Gastrocnemius medialis (tissue), 4 donors: Measurements from ENCODE around the gene PLEKHM1. TPM values are rescaled to one million over a fixed set of nuclear protein-coding genes. Genes with fewer than 3 reads are reported as not detected.

Source experiments
- ATAC-seq, 2 donors: fragments of 150-250 bp; one replicate each; pipeline ENCODE4 v1.9.1; 2016
- DNase-seq, 2 donors: peaks; one replicate each; pipeline ENCODE4 v3.0.0-alpha.2; 2019
- H3K27ac ChIP-seq, 4 donors: fragments of 200-600 bp; sonication (generic); 1 replicate in 1 of 4; 2 replicates in 3 of 4; pipeline ENCODE4 v1.5.1; 2016 to 2018; ENCODE audit warnings: mild to moderate bottlenecking in 2 of 4, moderate library complexity in 1 of 4
- H3K27me3 ChIP-seq, 3 donors: fragments of 200-600 bp; sonication (generic) in 2 of 3; 1 replicate in 1 of 3; 2 replicates in 2 of 3; pipeline versions ENCODE4 v1.5.1 to v1.6.0; 2016 to 2019; ENCODE audit warnings: mild to moderate bottlenecking in 1 of 3, moderate library complexity in 1 of 3
- H3K36me3 ChIP-seq, 2 donors: fragments of 200-600 bp; sonication (generic) in 1 of 2; one replicate each; pipeline ENCODE4 v1.5.1; 2017 to 2018
- H3K4me1 ChIP-seq, 2 donors: fragments of 200-600 bp; sonication (generic) in 1 of 2; one replicate each; pipeline ENCODE4 v1.5.1; 2016 to 2017; ENCODE audit warnings: mild to moderate bottlenecking in 2 of 2
- H3K4me3 ChIP-seq, 4 donors: fragments of 200-600 bp; sonication (generic) in 3 of 4; 1 replicate in 1 of 4; 2 replicates in 3 of 4; pipeline ENCODE4 v1.5.1; 2016 to 2019; ENCODE audit warnings: mild to moderate bottlenecking in 2 of 4
- H3K9me3 ChIP-seq, 3 donors: fragments of 200-600 bp; sonication (generic) in 2 of 3; 1 replicate in 1 of 3; 2 replicates in 2 of 3; pipeline ENCODE4 v1.5.1; 2016 to 2019
- CTCF ChIP-seq, 5 experiments: fragments of 450-650 bp in 3 of 5; fragments of 200-600 bp in 2 of 5; sonication (generic) in 2 of 5; IDR thresholded peaks in 4 of 5; conservative IDR thresholded peaks in 1 of 5; 1 replicate in 4 of 5; 2 replicates in 1 of 5; pipeline ENCODE4 v1.5.1; 2016 to 2019; ENCODE audit warnings: antibody characterized with exemption in 5 of 5, mild to moderate bottlenecking in 3 of 5, moderate library complexity in 3 of 5
- POLR2A ChIP-seq, 2 donors: fragments of 450-650 bp; IDR thresholded peaks; one replicate each; pipeline ENCODE4 v1.6.1; 2017; ENCODE audit warnings: antibody characterized with exemption in 2 of 2, mild to moderate bottlenecking in 2 of 2, moderate library complexity in 2 of 2
- in situ Hi-C, 4 donors: fragments of 200-750 bp; cut with MboI; loops; one replicate each; pipeline versions ENCODE4 v1.15.0 to v1.8.0; 2017; ENCODE audit warnings: low sequenced_read_pairs in 4 of 4
- intact Hi-C: fragments of 100-400 bp; cut with DNase I; formaldehyde crosslinking; loops from one replicate; pipeline ENCODE4 v1.15.1; 2023; ENCODE audit warnings: low total_unique reads
- total RNA-seq, 4 donors: library from RNA; depleted of rRNA; stranded (reverse); fragments of >200 nt; gene quantifications; one replicate each; pipeline versions ENCODE4 v1.1.0 to v1.2.3, GENCODE V29; 2016

Gene PLEKHM1
- total RNA-seq, 4 donors from 2014 or later, result 27.5 to 86.8 (median 31.3) TPM

- intact Hi-C loops, result no loop called here
- H3K27ac ChIP-seq, result no peak overlapping the region
- in situ Hi-C loops, result no loop called here
- TF ChIP-seq POLR2A (IDR thresholded peaks at IDR 0.05), result no peak
- no peak for TF ChIP-seq CTCF (IDR thresholded peaks at IDR 0.05 in 4 of 5, conservative IDR thresholded peaks at IDR 0.05 in 1 of 5)
- DNase-seq (no peak), ATAC-seq (no peak)
- peaks cover 33 to 39% (median 35%) of the 10 kb centered on the region in 3 donors for H3K27me3 ChIP-seq
- no peak overlapping the region for H3K4me3 ChIP-seq
- no peaks in the 10 kb centered on the region for H3K9me3 ChIP-seq
- peaks cover 18 to 22% of the 10 kb centered on the region in 2 donors for H3K4me1 ChIP-seq
- no peaks in the 10 kb centered on the region for H3K36me3 ChIP-seq
These were observed 63.2 kb downstream of the PLEKHM1 start for GRCh38 chr17:45427181-45427835.

GRCh38 chr17:45426561-45426960 is 64.0 kb downstream of the PLEKHM1 start:
- peaks cover 16 to 18% of the 10 kb centered on the region in 2 donors for H3K4me1 ChIP-seq
- DNase-seq, result no peak
- intact Hi-C loops, result no loop called here

GRCh38 chr17:45425984-45426413 is 64.5 kb downstream of the PLEKHM1 start:
- ATAC-seq (no peak), DNase-seq (no peak)
- in situ Hi-C loops (no loop called here), intact Hi-C loops (no loop called here)
- no peak overlapping the region for H3K4me3 ChIP-seq
- no peaks in the 10 kb centered on the region for H3K36me3 ChIP-seq
- H3K4me1 ChIP-seq, result peaks cover 11 to 13% of the 10 kb centered on the region in 2 donors
- H3K9me3 ChIP-seq, result no peaks in the 10 kb centered on the region
- no peak overlapping the region for H3K27ac ChIP-seq
- TF ChIP-seq POLR2A (IDR thresholded peaks at IDR 0.05), result no peak
- no peak for TF ChIP-seq CTCF (IDR thresholded peaks at IDR 0.05 in 4 of 5, conservative IDR thresholded peaks at IDR 0.05 in 1 of 5)
- H3K27me3 ChIP-seq, result peaks cover 22 to 26% (median 24%) of the 10 kb centered on the region in 3 donors

More at GRCh38 chr17:45426561-45426960, 64.0 kb downstream of the PLEKHM1 start:
- H3K9me3 ChIP-seq, result no peaks in the 10 kb centered on the region
- TF ChIP-seq POLR2A (IDR thresholded peaks at IDR 0.05) (no peak), CTCF (IDR thresholded peaks at IDR 0.05 in 4 of 5, conservative IDR thresholded peaks at IDR 0.05 in 1 of 5) (no peak)
- ATAC-seq, result no peak
- peaks cover 27 to 32% (median 30%) of the 10 kb centered on the region in 3 donors for H3K27me3 ChIP-seq
- H3K27ac ChIP-seq, result no peak overlapping the region
- in situ Hi-C loops, result no loop called here
- no peak overlapping the region for H3K4me3 ChIP-seq
- H3K36me3 ChIP-seq, result no peaks in the 10 kb centered on the region

GRCh38 chr17:45425125-45425983 is 65.2 kb downstream of the PLEKHM1 start:
- DNase-seq (no peak), ATAC-seq (no peak)
- TF ChIP-seq POLR2A (IDR thresholded peaks at IDR 0.05) (no peak), CTCF (IDR thresholded peaks at IDR 0.05 in 4 of 5, conservative IDR thresholded peaks at IDR 0.05 in 1 of 5) (no peak)
- in situ Hi-C loops (no loop called here), intact Hi-C loops (no loop called here)
- H3K4me1 ChIP-seq, result peaks cover 6 to 11% of the 10 kb centered on the region in 2 donors
- no peak overlapping the region for H3K4me3 ChIP-seq
- no peaks in the 10 kb centered on the region for H3K9me3 ChIP-seq
- H3K27me3 ChIP-seq, result peaks cover 15 to 19% (median 18%) of the 10 kb centered on the region in 3 donors
- H3K36me3 ChIP-seq, result no peaks in the 10 kb centered on the region
- H3K27ac ChIP-seq, result no peak overlapping the region
